ENCODE data around the gene TCEA2. TPM values are rescaled to one million over a fixed set of nuclear protein-coding genes. Genes with fewer than 3 reads are reported as not detected.

Gene TCEA2
- total and polyA plus RNA-seq, 2 of the 13 experiments (the other 11 are each of a cell fraction or from before 2014, with no cell fraction given) = 28.1 to 33.7 TPM

- TF ChIP-seq PTBP1 (IDR thresholded peaks at IDR 0.05; ENCODE audit: low read depth, low read length, poor library complexity, severe bottlenecking) (no peak), THAP8 (CRISPR knock-in tag; IDR thresholded peaks at IDR 0.05; ENCODE audit: borderline replicate concordance) (no peak), PLSCR1 (CRISPR knock-in tag; IDR thresholded peaks at IDR 0.05; ENCODE audit: borderline replicate concordance) (no peak), CC2D1A (CRISPR knock-in tag; IDR thresholded peaks at IDR 0.05) (no peak), TFDP1 (CRISPR knock-in tag; IDR thresholded peaks at IDR 0.05; ENCODE audit: borderline replicate concordance) (no peak), PRDM4 (CRISPR knock-in tag; IDR thresholded peaks at IDR 0.05; ENCODE audit: borderline replicate concordance) (no peak), ZNF317 (CRISPR knock-in tag; IDR thresholded peaks at IDR 0.05) (no peak), ZNF414 (CRISPR knock-in tag; IDR thresholded peaks at IDR 0.05) (no peak), NFATC3 (CRISPR knock-in tag; IDR thresholded peaks at IDR 0.05) (0 out of 2 replicates have a peak, but pooled peaks have one; percentile 0), CENPBD1 (CRISPR knock-in tag; IDR thresholded peaks at IDR 0.05; ENCODE audit: borderline replicate concordance, low read depth) (no peak), NONO (IDR thresholded peaks at IDR 0.05) (no peak), NONO (CRISPR knock-in tag; conservative IDR thresholded peaks at IDR 0.05) (no peak)
Measured at GRCh38 chr20:64065974-64066343, 3.0 kb downstream of the TCEA2 start (continued).
